Measurements from ENCODE around the gene SSC5D. TPM values are rescaled to one million over a fixed set of nuclear protein-coding genes. Genes with fewer than 3 reads are reported as not detected.

The SSC5D gene
- total RNA-seq, 1 donor from 2014 or later = 46.8 TPM

- Histone ChIP-seq H3K4me3 (ENCODE audit: insufficient read depth, low read depth, low read length) (no peak overlapping the region), H2AFZ (ENCODE audit: low read depth, low read length) (no peak overlapping the region), H3K79me2 (ENCODE audit: insufficient read depth, low read length) (peaks cover 16% of the 10 kb centered on the region), H4K20me1 (ENCODE audit: insufficient read depth, low read length) (peaks cover 55% of the 10 kb centered on the region), H3K27me3 (ENCODE audit: insufficient read depth, low read length) (peaks cover 12% of the 10 kb centered on the region), H3K9ac (ENCODE audit: low read length) (no peak overlapping the region), H3K4me1 (ENCODE audit: insufficient read depth, low read length) (peaks cover 8% of the 10 kb centered on the region), H3K36me3 (ENCODE audit: insufficient read depth, low read length) (no peaks in the 10 kb centered on the region), H3K4me2 (ENCODE audit: low read length) (no peak overlapping the region), H3K9me3 (ENCODE audit: insufficient read depth, low read depth, low read length) (no peaks in the 10 kb centered on the region), H3K27ac (ENCODE audit: low read depth, low read length) (no peak overlapping the region)
- H3K36me3 Mint-ChIP-seq (ENCODE audit: low read depth, unreplicated experiment) = peaks cover 10% of the 10 kb centered on the region
- TF ChIP-seq CTCF (IDR thresholded peaks at IDR 0.05; ENCODE audit: insufficient read depth, low read depth, low read length) (no peak), EZH2 (IDR thresholded peaks at IDR 0.05; ENCODE audit: insufficient read depth, low read length) (no peak)
- H3K27me3 Mint-ChIP-seq (ENCODE audit: low read depth, unreplicated experiment) = peaks cover 11% of the 10 kb centered on the region
- FAIRE-seq = no peak
- H3K27ac Mint-ChIP-seq (ENCODE audit: unreplicated experiment) = no peak overlapping the region
- H3K4me3 Mint-ChIP-seq (ENCODE audit: unreplicated experiment) = no peak overlapping the region
- no peak for DNase-seq (ENCODE audit: low read depth)
- no peaks in the 10 kb centered on the region for H3K4me1 Mint-ChIP-seq (ENCODE audit: low read depth, unreplicated experiment)
- H3K9me3 Mint-ChIP-seq (ENCODE audit: unreplicated experiment) = peaks cover 3% of the 10 kb centered on the region
These were observed 32.5 kb upstream of the SSC5D start for GRCh38 chr19:55455576-55456235.

GRCh38 chr19:55456347-55456746 lies 31.9 kb upstream of the SSC5D start:
- Histone ChIP-seq H4K20me1 (ENCODE audit: insufficient read depth, low read length) (peaks cover 57% of the 10 kb centered on the region), H3K36me3 (ENCODE audit: insufficient read depth, low read length) (no peaks in the 10 kb centered on the region), H3K79me2 (ENCODE audit: insufficient read depth, low read length) (peaks cover 16% of the 10 kb centered on the region), H3K4me1 (ENCODE audit: insufficient read depth, low read length) (peaks cover 9% of the 10 kb centered on the region), H3K4me2 (ENCODE audit: low read length) (no peak overlapping the region), H3K4me3 (ENCODE audit: insufficient read depth, low read depth, low read length) (no peak overlapping the region), H3K9me3 (ENCODE audit: insufficient read depth, low read depth, low read length) (no peaks in the 10 kb centered on the region), H3K27me3 (ENCODE audit: insufficient read depth, low read length) (peaks cover 10% of the 10 kb centered on the region), H3K27ac (ENCODE audit: low read depth, low read length) (no peak overlapping the region), H2AFZ (ENCODE audit: low read depth, low read length) (no peak overlapping the region), H3K9ac (ENCODE audit: low read length) (no peak overlapping the region)
- peaks cover 3% of the 10 kb centered on the region for H3K9me3 Mint-ChIP-seq (ENCODE audit: unreplicated experiment)
- no peak overlapping the region for H3K27ac Mint-ChIP-seq (ENCODE audit: unreplicated experiment)
- DNase-seq (ENCODE audit: low read depth) (no peak), FAIRE-seq (no peak)
- TF ChIP-seq EZH2 (IDR thresholded peaks at IDR 0.05; ENCODE audit: insufficient read depth, low read length) (no peak), CTCF (IDR thresholded peaks at IDR 0.05; ENCODE audit: insufficient read depth, low read depth, low read length) (no peak)
- H3K27me3 Mint-ChIP-seq (ENCODE audit: low read depth, unreplicated experiment) = peaks cover 9% of the 10 kb centered on the region
- H3K36me3 Mint-ChIP-seq (ENCODE audit: low read depth, unreplicated experiment) = peaks cover 10% of the 10 kb centered on the region
- no peaks in the 10 kb centered on the region for H3K4me1 Mint-ChIP-seq (ENCODE audit: low read depth, unreplicated experiment)
- no peak overlapping the region for H3K4me3 Mint-ChIP-seq (ENCODE audit: unreplicated experiment)
